Activated CD4-positive, alpha-beta T cell treated with anti-CD3 and anti-CD28 coated beads for 36 hours (primary cell): ENCODE results near the gene FHIT. TPM values are rescaled to one million over a fixed set of nuclear protein-coding genes. Genes with fewer than 3 reads are reported as not detected.
"Not testable (repeated sequence)": the region's sequence is repeated elsewhere in the genome, so short reads cannot be mapped to it uniquely, and the experiment has no call there.

ENCODE experiments used
- ATAC-seq: fragments of 200-7000 bp; cut with Tn5 transposase; one replicate; pipeline ENCODE4 v1.10.0; 2021; ENCODE audit warnings: mild to moderate bottlenecking, moderate library complexity
- CTCF ChIA-PET: fragments of 350-600 bp; sonication (Branson Sonifier 250); formaldehyde crosslinking; loops from one replicate; lab custom pipeline; 2021; ENCODE audit warnings: antibody characterized with exemption; lab: Charles Lee
- POLR2A ChIA-PET: fragments of 350-600 bp; sonication (Branson Sonifier 250); formaldehyde crosslinking; loops from one replicate; lab custom pipeline; 2021; ENCODE audit warnings: antibody characterized with exemption, inconsistent platforms; lab: Charles Lee
- DNase-seq: peaks from one replicate; pipeline ENCODE4 v3.0.0-alpha.2; 2020
- H3K27ac Mint-ChIP-seq: one replicate; pipeline ENCODE4 v1.8.0; 2021; ENCODE audit warnings: mixed read lengths
- H3K27me3 Mint-ChIP-seq: one replicate; pipeline ENCODE4 v1.8.0; 2021; ENCODE audit warnings: mixed read lengths
- H3K36me3 Mint-ChIP-seq: one replicate; pipeline ENCODE4 v1.8.0; 2021; ENCODE audit warnings: low read depth, mixed read lengths
- H3K4me1 Mint-ChIP-seq: one replicate; pipeline ENCODE4 v1.8.0; 2021; ENCODE audit warnings: mixed read lengths
- H3K4me3 Mint-ChIP-seq: one replicate; pipeline ENCODE4 v1.8.0; 2021; ENCODE audit warnings: mild to moderate bottlenecking, moderate library complexity, mixed read lengths
- H3K9me3 Mint-ChIP-seq: one replicate; pipeline ENCODE4 v1.8.0; 2021; ENCODE audit warnings: low read depth, mixed read lengths
- intact Hi-C, 2 experiments: fragments of 100-400 bp; cut with DNase I in 1 of 2; cut with micrococcal nuclease in 1 of 2; formaldehyde crosslinking; loops; one replicate each; pipeline versions ENCODE4 v1.14.2 to v1.15.1; 2022 to 2024; cut with DNase I, micrococcal nuclease
- total RNA-seq, 2 experiments: library from RNA; stranded (reverse); gene quantifications; one replicate each; pipeline ENCODE4 v1.2.3, GENCODE V29; 2021

The FHIT gene
- total RNA-seq, 2 experiments from 2014 or later: 10.2 to 13.1 TPM

DNA sequence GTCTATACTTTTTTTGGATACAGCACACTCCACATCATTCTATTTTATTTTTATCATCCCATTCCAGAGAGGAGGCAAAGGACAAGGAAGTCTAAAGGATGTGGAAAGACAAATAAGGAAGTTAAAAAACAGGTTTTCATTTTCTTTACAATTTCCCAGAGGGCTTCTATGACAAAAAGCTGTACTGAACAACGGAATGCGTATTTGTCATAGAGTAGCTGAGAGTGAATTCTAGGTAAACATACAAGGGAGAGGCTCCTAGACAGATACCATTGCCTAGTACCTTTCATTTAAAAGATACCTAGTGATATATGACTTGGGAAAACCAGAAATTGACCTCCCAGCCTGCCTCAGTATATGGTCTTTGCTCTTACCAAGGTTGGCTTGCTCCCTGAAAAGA is 341.7 kb downstream of the FHIT start:
- Mint-ChIP-seq H3K9me3 (peaks cover 6% of the 10 kb centered on the region), H3K36me3 (peaks cover 3% of the 10 kb centered on the region), H3K27ac (no peak overlapping the region), H3K4me1 (no peaks in the 10 kb centered on the region), H3K27me3 (no peaks in the 10 kb centered on the region), H3K4me3 (no peak overlapping the region)
- intact Hi-C loops: no loop called here
- ChIA-PET CTCF (interaction anchor here (0.6 kb wide), 1 partner anchor 173 kb away, joined by 3 read pairs; no protein-coding TSS in a partner anchor), POLR2A (no interaction called here)
- DNase-seq (no peak), ATAC-seq (no peak)

- no peak for ATAC-seq
- Mint-ChIP-seq H3K4me1 (no peaks in the 10 kb centered on the region), H3K9me3 (no peaks in the 10 kb centered on the region), H3K36me3 (no peaks in the 10 kb centered on the region), H3K27ac (no peak overlapping the region), H3K4me3 (no peak overlapping the region), H3K27me3 (no peaks in the 10 kb centered on the region)
- ChIA-PET CTCF (no interaction called here), POLR2A (no interaction called here)
- no peak for DNase-seq
- intact Hi-C loops: no loop called here
These were observed 345.0 kb downstream of the FHIT start for GRCh38 chr3:60906283-60906682.

DNA sequence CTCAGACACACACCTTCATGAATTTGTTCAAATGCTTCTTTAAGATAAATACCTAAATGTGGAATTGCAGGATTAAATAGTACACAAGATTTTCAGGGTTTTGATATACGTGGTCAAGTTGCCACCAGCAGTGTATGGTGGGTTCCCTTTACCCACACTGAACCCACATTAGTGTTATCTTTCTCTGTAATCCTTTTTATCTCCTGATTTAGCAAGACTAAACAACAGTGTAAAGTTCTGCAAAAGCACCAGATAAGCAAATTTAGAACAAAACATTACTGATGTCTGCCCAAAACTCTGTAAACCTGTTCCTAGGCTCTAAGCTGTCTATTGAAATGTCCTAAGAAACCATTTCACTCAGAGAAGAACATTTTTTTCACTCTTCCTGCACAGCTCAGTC is 352.9 kb downstream of the FHIT start:
- POLR2A ChIA-PET: no interaction called here
- H3K4me1 Mint-ChIP-seq: peaks cover 2% of the 10 kb centered on the region
- CTCF ChIA-PET: no interaction called here
- no peaks in the 10 kb centered on the region for H3K36me3 Mint-ChIP-seq
- DNase-seq: no peak
- intact Hi-C loops: no loop called here
- no peak for ATAC-seq
- H3K27ac Mint-ChIP-seq: no peak overlapping the region
- no peaks in the 10 kb centered on the region for H3K27me3 Mint-ChIP-seq
- H3K4me3 Mint-ChIP-seq: no peak overlapping the region
- no peaks in the 10 kb centered on the region for H3K9me3 Mint-ChIP-seq

DNA sequence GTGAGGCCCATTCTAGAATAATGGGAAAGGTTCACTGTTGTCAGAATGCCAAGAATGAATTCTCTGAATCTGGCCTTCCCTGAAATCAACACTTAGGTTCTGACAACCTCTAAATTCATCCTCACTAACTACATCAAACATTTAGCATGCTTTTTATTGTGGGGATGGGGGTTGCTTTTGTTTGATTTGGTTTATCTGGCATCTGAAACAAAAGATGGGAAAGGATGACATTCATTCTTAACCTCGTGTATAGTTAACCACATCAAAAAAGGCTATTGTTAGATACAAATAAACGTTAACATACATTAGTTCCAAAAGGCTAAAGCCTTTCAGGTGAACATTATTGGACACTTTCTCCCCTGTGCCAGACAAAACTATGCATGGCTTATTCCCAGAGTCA is 357.3 kb downstream of the FHIT start:
- ATAC-seq (no peak), DNase-seq (no peak)
- no peaks in the 10 kb centered on the region for H3K27me3 Mint-ChIP-seq
- peaks cover 2% of the 10 kb centered on the region for H3K4me1 Mint-ChIP-seq
- H3K4me3 Mint-ChIP-seq: no peak overlapping the region
- CTCF ChIA-PET: no interaction called here
- intact Hi-C loops: no loop called here
- POLR2A ChIA-PET: no interaction called here
- H3K9me3 Mint-ChIP-seq: peaks cover 2% of the 10 kb centered on the region
- no peak overlapping the region for H3K27ac Mint-ChIP-seq
- no peaks in the 10 kb centered on the region for H3K36me3 Mint-ChIP-seq

DNA sequence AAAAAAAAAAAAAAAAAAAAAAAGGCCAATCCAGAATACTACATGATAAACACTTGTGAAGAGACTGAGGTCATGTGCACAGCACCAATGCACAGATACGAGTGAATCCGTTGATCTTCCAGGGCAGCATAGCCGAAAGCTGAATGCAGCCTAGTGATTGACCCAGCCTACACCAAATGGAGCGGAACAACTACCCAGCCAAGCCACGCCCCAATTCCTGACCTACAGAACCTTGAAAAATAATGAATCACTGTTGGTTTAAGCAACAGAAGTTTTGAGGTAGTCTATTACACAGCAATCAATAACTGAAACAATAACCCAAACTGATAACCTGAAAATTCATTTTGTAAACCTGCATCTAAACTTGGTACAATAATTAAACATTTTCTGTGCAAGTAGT is 361.0 kb downstream of the FHIT start:
- POLR2A ChIA-PET: no interaction called here
- intact Hi-C loops: no loop called here
- H3K27ac Mint-ChIP-seq: no peak overlapping the region

GRCh38 chr3:60888952-60889351 is 362.3 kb downstream of the FHIT start:
- H3K4me1 Mint-ChIP-seq, POLR2A ChIA-PET, H3K27me3 Mint-ChIP-seq, H3K4me3 Mint-ChIP-seq, intact Hi-C loops, ATAC-seq, CTCF ChIA-PET, H3K9me3 Mint-ChIP-seq, DNase-seq, H3K36me3 Mint-ChIP-seq, H3K27ac Mint-ChIP-seq: not testable (repeated sequence)

More for the DNA sequence above, 361.0 kb downstream of the FHIT start:
- Mint-ChIP-seq H3K4me3 (no peak overlapping the region), H3K4me1 (peaks cover 2% of the 10 kb centered on the region), H3K27me3 (no peaks in the 10 kb centered on the region), H3K9me3 (peaks cover 2% of the 10 kb centered on the region), H3K36me3 (no peaks in the 10 kb centered on the region)
- CTCF ChIA-PET: no interaction called here
- ATAC-seq (no peak), DNase-seq (no peak)

DNA sequence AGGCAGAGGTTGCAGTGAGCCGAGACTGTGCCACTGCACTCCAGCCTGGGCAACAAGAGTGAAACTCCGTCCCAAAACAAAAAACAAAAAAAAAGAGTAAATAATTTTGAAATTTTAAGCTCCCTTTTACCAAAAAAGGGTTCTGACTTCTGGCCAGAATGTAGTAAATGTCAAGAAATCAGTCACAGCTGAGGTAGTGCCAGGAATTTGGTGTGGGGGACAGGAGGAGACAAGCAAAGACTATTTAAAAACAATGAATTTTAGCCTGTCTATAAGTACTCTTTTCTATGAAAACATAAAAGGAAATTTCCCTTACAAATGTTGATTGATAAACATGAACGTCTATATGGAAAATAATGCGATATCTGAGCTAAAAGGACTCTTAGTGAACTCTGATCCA is 363.7 kb downstream of the FHIT start:
- no peaks in the 10 kb centered on the region for H3K27me3 Mint-ChIP-seq
- ATAC-seq (no peak), DNase-seq (no peak)
- POLR2A ChIA-PET: no interaction called here
- CTCF ChIA-PET: no interaction called here
- intact Hi-C loops: no loop called here
- peaks cover 9% of the 10 kb centered on the region for H3K9me3 Mint-ChIP-seq
- H3K4me1 Mint-ChIP-seq: no peaks in the 10 kb centered on the region
- H3K4me3 Mint-ChIP-seq: no peak overlapping the region
- H3K27ac Mint-ChIP-seq: no peak overlapping the region
- no peaks in the 10 kb centered on the region for H3K36me3 Mint-ChIP-seq

DNA sequence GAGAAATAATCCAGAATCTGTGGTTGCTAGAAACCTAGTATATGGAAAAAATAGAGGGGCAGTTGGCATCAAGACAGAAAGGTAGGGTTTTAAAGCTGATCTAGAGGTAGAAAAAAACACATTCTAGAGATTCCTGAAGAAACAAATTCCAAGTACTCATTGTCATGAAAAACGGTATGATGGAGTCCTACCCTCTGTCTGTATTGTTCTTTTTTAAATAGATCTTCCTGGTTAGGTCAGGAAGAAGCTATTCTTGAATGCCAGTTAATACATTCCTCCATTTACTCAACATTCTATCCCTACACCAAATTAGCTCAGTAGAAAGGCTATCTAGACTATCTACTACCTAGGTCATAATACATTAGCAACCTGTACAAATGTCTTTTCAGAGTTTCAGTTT is 364.7 kb downstream of the FHIT start:
- POLR2A ChIA-PET: no interaction called here
- H3K36me3 Mint-ChIP-seq: no peaks in the 10 kb centered on the region
- H3K27ac Mint-ChIP-seq: no peak overlapping the region
- H3K27me3 Mint-ChIP-seq: no peaks in the 10 kb centered on the region
- intact Hi-C loops: no loop called here
- peaks cover 18% of the 10 kb centered on the region for H3K9me3 Mint-ChIP-seq
- ATAC-seq (no peak), DNase-seq (no peak)
- no peak overlapping the region for H3K4me3 Mint-ChIP-seq
- no peaks in the 10 kb centered on the region for H3K4me1 Mint-ChIP-seq
- CTCF ChIA-PET: interaction anchor here (0.6 kb wide), 1 partner anchor 396 kb away, joined by 3 read pairs; no protein-coding TSS in a partner anchor

DNA sequence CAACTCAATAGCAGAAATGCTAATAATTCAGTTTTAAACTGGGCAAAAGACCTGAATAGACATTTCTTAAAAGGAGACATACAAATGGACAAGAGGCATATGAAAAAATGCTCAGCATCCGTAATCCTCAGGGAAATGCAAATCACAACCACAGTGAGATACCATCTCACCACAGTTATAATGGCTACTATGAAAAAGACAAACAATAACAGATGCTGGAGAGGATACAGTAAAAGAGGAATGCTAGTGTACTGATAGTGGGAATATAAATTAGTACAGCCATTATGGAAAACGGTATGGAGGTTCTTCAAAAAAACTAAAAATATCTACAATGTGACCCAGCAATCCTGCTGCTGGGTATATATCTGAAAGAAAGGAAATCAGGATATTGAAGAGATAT is 367.2 kb downstream of the FHIT start:
- peaks cover 27% of the 10 kb centered on the region for H3K9me3 Mint-ChIP-seq
- DNase-seq (no peak), ATAC-seq (no peak)
- CTCF ChIA-PET: no interaction called here
- H3K27ac Mint-ChIP-seq: no peak overlapping the region
- H3K4me1 Mint-ChIP-seq: no peaks in the 10 kb centered on the region
- H3K27me3 Mint-ChIP-seq: no peaks in the 10 kb centered on the region
- POLR2A ChIA-PET: no interaction called here
- intact Hi-C loops: no loop called here
- no peak overlapping the region for H3K4me3 Mint-ChIP-seq
- H3K36me3 Mint-ChIP-seq: peaks cover 2% of the 10 kb centered on the region

DNA sequence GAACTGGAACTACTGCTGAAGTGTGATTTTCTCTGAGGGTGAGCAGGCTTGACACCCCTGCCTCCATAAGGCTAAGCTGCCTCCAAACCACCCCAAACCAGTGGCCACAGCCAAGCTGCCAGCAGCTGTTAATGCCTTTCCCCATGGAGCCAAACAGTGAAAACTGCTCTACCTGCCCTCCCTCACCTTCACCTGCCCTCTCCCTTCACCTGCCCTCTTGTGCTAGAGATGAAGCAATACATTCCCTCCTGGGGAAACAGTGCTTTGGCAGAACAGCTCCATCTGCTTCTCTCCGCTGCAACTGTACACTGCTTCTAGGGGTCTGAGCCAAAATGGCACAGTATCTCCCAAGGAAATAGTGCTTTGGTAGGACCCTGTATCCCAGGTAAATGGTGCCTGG is 374.1 kb downstream of the FHIT start:
- intact Hi-C loops: no loop called here
- Mint-ChIP-seq H3K27ac (no peak overlapping the region), H3K4me1 (no peaks in the 10 kb centered on the region), H3K9me3 (peaks cover 17% of the 10 kb centered on the region), H3K27me3 (no peaks in the 10 kb centered on the region), H3K36me3 (peaks cover 3% of the 10 kb centered on the region), H3K4me3 (no peak overlapping the region)
- ChIA-PET POLR2A (no interaction called here), CTCF (interaction anchor here (0.6 kb wide), 2 partner anchors 76 to 668 kb away, joined by 3 read pairs; no protein-coding TSS in a partner anchor)
- DNase-seq: no peak
- no peak for ATAC-seq

DNA sequence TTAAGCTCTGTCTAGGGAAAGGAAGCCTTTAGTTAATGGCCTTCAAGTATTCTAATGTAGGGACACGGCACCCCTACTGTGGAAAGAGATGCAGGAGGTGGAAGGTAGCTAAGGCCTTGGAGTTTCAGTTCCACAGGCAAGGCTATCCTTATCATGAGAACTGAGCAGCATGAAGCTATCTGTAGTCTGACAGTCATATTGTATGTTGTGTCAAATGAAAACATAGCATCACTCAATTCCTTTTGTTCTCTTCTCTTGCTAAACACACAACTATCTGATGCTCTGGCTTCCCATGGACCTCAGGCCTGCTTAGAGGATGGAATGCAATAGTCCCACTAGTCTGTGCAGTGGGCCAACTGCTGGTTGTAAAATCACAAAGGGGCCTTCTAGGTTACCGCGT is 380.9 kb downstream of the FHIT start:
- ChIA-PET CTCF (no interaction called here), POLR2A (no interaction called here)
- Mint-ChIP-seq H3K4me3 (no peak overlapping the region), H3K36me3 (no peaks in the 10 kb centered on the region), H3K27ac (no peak overlapping the region), H3K9me3 (no peaks in the 10 kb centered on the region), H3K4me1 (no peaks in the 10 kb centered on the region), H3K27me3 (no peaks in the 10 kb centered on the region)
- no peak for DNase-seq
- intact Hi-C loops: no loop called here
- no peak for ATAC-seq

DNA sequence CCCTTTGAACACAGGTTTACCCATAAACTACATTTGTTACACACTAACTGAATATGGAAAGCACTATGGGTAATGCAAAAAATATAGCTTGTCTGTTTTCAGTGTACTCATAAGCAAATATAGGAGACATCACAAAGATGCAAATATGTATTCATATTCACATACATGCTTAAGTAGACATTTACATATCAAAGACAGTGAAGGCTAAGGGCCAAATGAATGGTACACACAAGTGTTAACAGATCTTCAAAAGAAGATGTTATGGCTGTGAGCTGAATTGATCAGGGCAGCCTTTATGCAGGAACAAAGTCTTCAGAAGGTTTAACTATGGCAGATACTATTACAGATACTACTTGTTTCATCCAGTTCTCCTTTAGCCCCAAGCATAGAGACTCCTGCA is 384.1 kb downstream of the FHIT start:
- H3K4me1 Mint-ChIP-seq: no peaks in the 10 kb centered on the region
- no peaks in the 10 kb centered on the region for H3K27me3 Mint-ChIP-seq
- ATAC-seq (no peak), DNase-seq (no peak)
- no peaks in the 10 kb centered on the region for H3K36me3 Mint-ChIP-seq
- no peak overlapping the region for H3K4me3 Mint-ChIP-seq
- peaks cover 2% of the 10 kb centered on the region for H3K9me3 Mint-ChIP-seq
- CTCF ChIA-PET: interaction anchor here (0.6 kb wide), 2 partner anchors 116 to 561 kb away, joined by 3 read pairs; no protein-coding TSS in a partner anchor
- no peak overlapping the region for H3K27ac Mint-ChIP-seq
- POLR2A ChIA-PET: no interaction called here
- intact Hi-C loops: no loop called here
